Kidney tubule cell (primary cell): ENCODE data around the gene TMEM272.
"Not testable (repeated sequence)": the region's sequence is repeated elsewhere in the genome, so short reads cannot be mapped to it uniquely, and the experiment has no call there.

ENCODE experiments used
- DNase-seq: peaks from one replicate; pipeline ENCODE4 v3.0.0-alpha.2; 2018; ENCODE audit warnings: low spot score

The TMEM272 gene

GRCh38 chr13:51824712-51825111 lies 20.3 kb downstream of the TMEM272 start:
- not testable (repeated sequence) for DNase-seq

GRCh38 chr13:51823863-51824262 lies 21.1 kb downstream of the TMEM272 start:
- no peak for DNase-seq

DNA sequence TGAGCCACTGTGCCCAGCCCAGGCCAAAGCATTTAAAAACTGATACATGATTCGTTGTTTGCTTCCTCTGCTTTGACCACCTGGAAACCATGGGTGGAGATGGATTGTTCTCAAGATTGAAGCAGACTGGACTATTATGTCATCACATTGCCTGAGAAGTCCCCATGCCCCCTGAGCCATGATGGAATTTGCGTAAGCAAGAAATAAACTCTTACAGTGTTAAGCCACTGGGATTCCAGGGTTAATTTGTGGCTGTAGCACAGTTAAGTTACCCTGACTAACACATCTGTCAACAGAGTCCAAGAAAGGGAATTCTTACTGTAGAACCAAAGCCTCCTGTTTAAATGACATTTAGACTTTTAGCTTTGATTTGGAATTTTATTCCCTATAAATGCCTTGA lies 21.6 kb downstream of the TMEM272 start:
- DNase-seq = no peak

DNA sequence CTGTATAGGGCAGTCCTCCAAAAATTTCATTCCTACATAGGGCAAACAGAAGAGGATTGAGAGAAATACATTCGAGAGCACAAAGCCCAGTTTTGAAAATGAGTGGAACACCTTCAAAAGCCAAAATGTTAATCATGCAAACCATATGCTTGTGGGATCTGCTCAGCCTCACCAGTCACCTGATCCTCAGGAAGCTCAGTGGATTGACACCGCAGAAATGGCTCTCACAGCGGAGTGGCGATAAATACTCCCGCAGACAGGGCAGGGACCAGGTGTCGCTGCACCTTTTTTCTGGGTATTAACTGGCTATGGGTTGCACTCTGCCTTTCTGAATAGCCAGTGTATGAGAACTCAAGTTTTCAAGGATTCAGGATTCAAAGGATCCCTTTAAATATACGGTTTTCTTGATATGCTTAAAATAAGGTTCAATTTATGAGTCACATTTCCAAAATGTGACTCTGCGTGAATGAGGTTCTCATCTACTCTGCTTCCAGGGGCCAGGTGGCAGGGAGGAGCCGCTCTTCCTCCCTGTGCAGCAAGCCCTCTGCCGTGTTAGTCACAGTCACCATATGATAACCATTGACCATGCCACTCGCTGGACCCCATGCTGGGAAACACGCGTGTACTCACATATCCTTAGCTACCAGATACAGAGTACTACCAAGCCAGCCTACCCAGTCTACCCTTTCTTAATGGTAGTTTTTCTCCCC lies 22.7 kb downstream of the TMEM272 start:
- DNase-seq = no peak

GRCh38 chr13:51821606-51822005 lies 23.4 kb downstream of the TMEM272 start:
- DNase-seq = no peak

GRCh38 chr13:51820016-51820597 lies 24.9 kb downstream of the TMEM272 start:
- no peak for DNase-seq

DNA sequence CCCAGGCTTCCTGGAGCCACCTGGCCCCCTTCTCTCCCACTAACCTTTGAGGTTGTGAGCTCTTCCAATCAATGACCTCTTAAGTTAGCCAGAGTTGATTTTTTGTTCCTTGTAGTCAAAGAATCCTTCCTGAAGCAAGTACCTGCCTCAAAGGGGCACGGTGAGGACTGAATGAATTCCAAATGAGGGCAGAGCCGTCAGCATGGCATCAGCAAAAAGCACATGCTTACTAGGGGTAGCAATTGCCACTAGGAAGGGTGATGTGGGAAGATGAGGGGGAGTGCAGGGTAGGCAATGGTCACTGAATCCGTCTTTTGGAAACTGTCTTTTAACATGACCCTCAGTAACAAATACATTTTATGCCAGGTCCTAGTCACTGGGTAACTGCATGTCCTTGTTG lies 25.4 kb downstream of the TMEM272 start:
- DNase-seq = no peak

DNA sequence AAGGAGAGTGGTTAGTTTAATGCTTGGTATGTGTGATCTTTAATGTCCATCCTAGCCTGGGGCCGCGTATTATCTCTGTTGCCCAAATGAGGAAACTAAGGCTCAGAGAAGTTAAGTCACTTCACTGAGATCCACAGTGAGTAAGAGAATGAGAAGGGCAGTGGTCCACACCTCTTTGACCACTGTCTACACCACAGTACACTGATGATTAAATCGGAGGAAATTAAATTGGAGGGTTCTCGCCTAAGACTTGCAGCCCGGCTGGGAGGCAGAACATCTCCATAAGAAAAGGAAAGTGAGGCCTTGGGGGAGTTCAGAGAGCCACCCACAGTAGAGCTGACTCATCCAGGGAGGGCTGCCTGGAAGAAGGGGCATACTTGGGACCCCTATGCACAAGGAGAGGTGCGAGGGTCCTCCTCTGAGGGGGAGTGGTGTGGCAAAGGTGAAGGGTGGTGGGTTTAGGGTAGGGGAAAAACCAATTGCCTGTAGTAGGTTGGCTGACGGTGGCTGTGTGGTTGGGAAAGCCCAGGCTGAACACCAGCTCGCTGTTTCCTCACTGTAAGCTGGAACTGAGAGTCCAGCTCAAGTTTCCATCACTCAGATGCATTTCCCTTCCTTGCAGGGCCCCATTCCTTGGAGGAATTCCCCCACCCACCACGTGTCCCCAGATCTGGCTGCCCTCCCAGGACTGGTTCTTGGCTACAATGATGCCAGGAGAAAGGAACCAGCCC lies 26.0 kb downstream of the TMEM272 start:
- DNase-seq = no peak

DNA sequence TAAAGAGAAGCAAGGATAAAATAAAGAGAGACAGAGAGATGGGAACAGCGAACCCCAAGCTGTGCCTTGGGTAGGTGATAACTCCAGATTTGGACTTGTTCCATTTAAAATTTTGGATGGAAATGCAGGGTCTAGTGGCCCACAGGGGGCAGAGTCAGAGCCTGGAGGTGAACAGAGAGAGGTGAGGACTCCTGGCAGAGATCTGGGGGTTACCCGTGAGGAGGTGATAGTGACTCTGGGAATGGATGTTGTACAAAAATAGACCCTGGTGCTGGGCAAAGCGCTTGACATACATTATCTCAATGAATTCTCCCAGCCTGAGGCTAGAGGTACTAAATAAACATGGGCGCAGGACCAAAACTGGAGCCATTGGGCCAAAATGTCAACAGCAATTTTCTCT lies 26.7 kb downstream of the TMEM272 start:
- no peak for DNase-seq

DNA sequence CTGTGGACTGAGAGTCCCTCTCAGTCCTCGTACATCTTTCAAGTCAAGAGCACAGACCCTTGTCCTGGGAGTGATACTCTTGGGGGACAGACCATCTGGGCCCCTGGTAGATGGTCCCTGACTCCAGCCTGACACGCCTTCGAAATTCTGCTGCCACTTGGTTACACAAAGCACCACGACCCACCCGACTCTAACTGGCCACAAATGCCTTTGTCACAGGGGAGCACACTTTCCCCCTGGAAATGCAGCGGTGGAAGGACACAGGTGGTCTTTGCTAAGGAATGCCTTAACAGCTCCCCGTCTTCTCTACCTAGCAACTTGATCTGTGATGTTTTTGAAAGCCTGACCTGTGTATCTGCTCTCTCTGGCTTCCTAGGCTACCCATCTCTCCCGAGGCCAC lies 27.3 kb downstream of the TMEM272 start:
- DNase-seq = no peak

- no peak for DNase-seq
These were observed 28.2 kb downstream of the TMEM272 start for GRCh38 chr13:51816604-51817249.

GRCh38 chr13:51815848-51816247 lies 29.1 kb downstream of the TMEM272 start:
- no peak for DNase-seq

GRCh38 chr13:51814825-51815650 lies 29.9 kb downstream of the TMEM272 start:
- peak; percentile 71 for DNase-seq

DNA sequence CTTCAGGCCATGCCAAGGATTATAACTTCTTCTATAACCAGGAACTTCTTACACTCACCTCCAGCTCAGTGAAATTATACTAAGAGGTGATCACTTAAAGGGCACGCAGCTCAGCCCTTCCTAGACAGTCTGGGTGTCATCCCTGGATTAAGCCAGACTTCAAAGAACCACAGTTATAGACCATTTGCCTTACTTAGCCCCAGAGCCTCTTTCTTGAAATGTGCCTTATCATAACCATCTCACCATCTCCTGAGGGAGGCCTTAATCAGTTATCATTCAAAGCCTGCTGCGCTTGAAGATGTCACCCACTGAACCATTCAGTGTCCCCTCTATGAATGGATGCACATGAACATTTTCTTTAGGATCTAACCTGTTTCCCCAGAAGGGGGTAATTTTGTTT lies 30.9 kb downstream of the TMEM272 start:
- DNase-seq = no peak

DNA sequence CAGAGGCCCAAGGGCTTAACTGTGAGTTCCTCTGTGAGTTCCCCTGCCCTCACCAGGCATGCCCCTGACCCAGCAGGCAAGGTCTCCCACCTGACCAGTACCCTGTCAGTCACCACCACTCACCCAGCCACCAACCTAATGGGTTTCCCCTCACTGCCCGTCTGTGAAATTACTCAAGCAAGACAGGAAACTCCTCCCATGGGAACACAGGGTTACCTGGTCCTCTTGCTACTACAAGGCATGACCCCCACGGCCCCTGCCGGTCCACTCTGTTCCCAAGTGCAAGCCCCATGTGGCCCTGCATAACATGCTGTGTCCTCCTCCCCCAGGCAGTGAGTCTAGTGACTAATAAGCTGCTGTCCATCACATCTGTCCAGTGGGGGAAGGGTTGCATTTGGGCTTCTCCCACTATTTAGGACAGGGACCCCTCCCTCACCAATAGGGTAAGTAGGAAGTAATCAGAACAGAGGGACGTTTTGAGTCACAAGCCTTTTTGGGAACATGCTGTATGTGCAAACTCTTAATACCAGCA lies 33.0 kb downstream of the TMEM272 start:
- peak; percentile 67 for DNase-seq

DNA sequence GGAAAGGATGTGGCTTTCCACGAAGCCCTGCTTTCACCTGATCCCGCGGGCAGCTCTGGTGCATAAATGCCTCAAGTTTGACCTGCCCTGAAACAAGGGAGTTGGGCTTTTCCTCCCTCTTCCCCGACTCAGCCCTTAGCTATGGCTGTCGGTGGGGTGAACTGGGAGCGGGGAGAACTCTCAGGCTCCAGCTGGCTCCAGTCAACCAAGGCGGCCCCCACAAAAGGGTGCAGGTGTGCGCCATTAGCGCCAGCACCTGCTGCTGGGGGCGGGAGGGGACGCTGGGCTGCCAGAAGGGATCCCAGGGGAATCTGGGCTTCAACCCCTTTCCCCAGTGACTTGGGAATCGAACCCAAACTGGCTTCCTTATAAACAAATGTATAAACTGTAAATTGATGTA lies 33.9 kb downstream of the TMEM272 start:
- no peak for DNase-seq

- DNase-seq = no peak
These were observed 36.2 kb downstream of the TMEM272 start for GRCh38 chr13:51808811-51809210.

DNA sequence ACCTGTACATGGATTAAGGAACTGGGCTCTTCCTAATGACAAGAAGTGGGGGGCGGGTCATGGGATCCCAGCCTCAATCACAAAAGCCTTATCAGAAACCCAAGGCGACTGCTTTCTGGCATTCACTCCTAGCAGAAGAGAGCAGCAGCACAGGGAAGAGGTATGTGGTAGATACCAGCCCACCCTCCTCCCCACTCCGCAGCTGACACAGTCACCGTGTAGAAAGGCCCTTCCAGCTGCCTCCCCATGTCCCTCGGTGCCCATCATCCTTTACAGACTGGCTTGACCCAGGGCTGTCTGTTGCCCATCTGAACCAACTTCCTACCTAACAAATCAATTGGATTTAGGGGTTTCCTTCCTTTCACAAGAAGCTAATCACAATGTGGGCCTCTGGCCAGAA lies 37.9 kb downstream of the TMEM272 start:
- DNase-seq = no peak

DNA sequence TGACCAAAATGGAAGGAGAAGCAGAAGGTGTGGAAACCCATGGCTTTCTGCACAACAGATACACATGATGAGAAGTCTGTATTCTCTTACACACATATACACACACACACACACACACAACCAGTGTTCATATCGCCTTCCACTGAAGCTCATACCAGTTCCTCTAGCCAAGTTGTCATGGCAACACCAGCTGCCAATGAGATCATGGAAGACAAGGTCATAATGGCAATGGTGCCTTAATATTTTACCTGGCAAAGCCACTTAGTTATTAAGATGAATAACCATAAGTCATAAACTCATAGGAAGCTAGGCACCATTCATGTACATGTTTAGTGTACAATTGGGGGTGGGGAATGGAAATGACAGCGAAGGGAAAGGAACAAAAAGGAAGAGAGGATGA lies 38.4 kb downstream of the TMEM272 start:
- DNase-seq = peak; percentile 55

DNA sequence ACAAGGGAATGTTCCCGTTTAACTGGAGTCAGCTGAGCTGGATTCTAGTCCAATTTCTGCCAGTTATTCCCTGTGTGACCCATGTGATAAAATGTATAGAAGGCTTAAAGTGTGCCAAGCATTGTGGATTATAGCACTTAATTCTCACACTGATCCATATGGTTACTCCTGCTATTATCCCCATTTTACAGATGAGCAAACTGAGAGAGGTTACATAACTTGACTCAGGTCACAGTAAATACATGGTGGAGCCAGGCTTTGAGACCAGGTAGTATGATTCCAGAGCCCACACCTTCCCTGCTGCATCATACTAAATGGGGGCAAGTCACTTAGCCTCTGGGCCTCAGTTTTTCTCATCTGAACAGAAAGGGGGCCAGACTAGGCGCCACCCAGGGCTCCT lies 39.1 kb downstream of the TMEM272 start:
- no peak for DNase-seq

DNA sequence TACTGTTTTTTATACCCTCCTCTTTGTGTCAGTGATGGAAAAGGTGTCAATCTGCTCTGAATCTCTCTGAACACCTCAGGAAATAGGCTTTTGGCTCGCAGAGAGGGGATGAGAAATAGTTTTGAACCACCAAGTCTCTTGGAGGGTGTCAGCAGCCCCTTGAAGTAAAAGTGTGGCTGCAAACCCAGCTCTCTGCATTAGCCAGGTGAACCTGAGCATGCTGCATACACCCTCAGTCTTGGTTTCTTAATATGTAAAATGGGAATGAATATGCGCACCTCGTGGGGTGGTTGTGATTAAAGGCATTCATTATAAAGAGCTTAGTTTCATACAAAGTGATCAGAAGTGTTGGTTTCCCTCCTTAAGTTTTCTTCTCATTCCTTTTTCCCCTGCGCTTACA lies 39.7 kb downstream of the TMEM272 start:
- DNase-seq = no peak
